H9 (cell line): ENCODE data around the gene NKX3-2. TPM values are rescaled to one million over a fixed set of nuclear protein-coding genes. Genes with fewer than 3 reads are reported as not detected.

Source experiments
- DNase-seq: peaks from one replicate; pipeline ENCODE4 v3.0.0-alpha.2; 2017
- H2AFZ ChIP-seq: one replicate; pipeline ENCODE4 v1.6.1; 2013; ENCODE audit warnings: mild to moderate bottlenecking, low read length, control low read depth, moderate library complexity
- H2AK5ac ChIP-seq: 2 replicates; pipeline ENCODE4 v1.6.1; 2013; ENCODE audit warnings: low read length, control low read depth, mixed read lengths; ENCODE audit not compliant: insufficient read length
- H2BK120ac ChIP-seq: one replicate; pipeline ENCODE4 v1.6.1; 2013; ENCODE audit warnings: low read depth, mild to moderate bottlenecking, low read length, control low read depth, inconsistent platforms; ENCODE audit not compliant: poor library complexity, severe bottlenecking
- H2BK12ac ChIP-seq: 2 replicates; pipeline ENCODE4 v1.6.1; 2013; ENCODE audit warnings: low read length, control low read depth, mixed read lengths, low read depth; ENCODE audit not compliant: insufficient read length
- H2BK15ac ChIP-seq: 2 replicates; pipeline ENCODE4 v1.6.1; 2013; ENCODE audit warnings: low read depth, low read length, control low read depth
- H2BK20ac ChIP-seq: one replicate; pipeline ENCODE4 v1.6.1; 2013; ENCODE audit warnings: low read depth, mild to moderate bottlenecking, low read length, control low read depth, inconsistent platforms; ENCODE audit not compliant: poor library complexity, severe bottlenecking
- H2BK5ac ChIP-seq: 2 replicates; pipeline ENCODE4 v1.6.1; 2013; ENCODE audit warnings: low read length, control low read depth, mixed read lengths; ENCODE audit not compliant: insufficient read length
- H3K14ac ChIP-seq: 2 replicates; pipeline ENCODE4 v1.6.1; 2013; ENCODE audit warnings: low read length, control low read depth; ENCODE audit not compliant: insufficient read depth
- H3K18ac ChIP-seq: 2 replicates; pipeline ENCODE4 v1.6.1; 2013; ENCODE audit warnings: low read depth, mild to moderate bottlenecking, mixed read lengths, low read length, control low read depth; ENCODE audit not compliant: insufficient read length
- H3K23ac ChIP-seq: 2 replicates; pipeline ENCODE4 v1.6.1; 2013; ENCODE audit warnings: low read length, control low read depth, mixed read lengths, low read depth; ENCODE audit not compliant: insufficient read length
- H3K23me2 ChIP-seq: 2 replicates; pipeline ENCODE4 v1.6.1; 2013; ENCODE audit warnings: low read depth, mild to moderate bottlenecking, mixed read lengths, low read length, control low read depth; ENCODE audit not compliant: insufficient read length, poor library complexity, severe bottlenecking
- H3K27ac ChIP-seq: 2 replicates; pipeline ENCODE4 v1.5.1; 2013; ENCODE audit warnings: low read length, control low read depth, mixed read lengths, low read depth; ENCODE audit not compliant: insufficient read length
- H3K27me3 ChIP-seq: 2 replicates; pipeline ENCODE4 v1.6.1; 2013; ENCODE audit warnings: low read length, control low read depth, inconsistent platforms; ENCODE audit not compliant: insufficient read depth
- H3K4ac ChIP-seq: 2 replicates; pipeline ENCODE4 v1.6.1; 2013; ENCODE audit warnings: low read depth, mild to moderate bottlenecking, control low read depth, inconsistent platforms, low read length, moderate library complexity
- H3K4me1 ChIP-seq: 2 replicates; pipeline ENCODE4 v1.6.1; 2013; ENCODE audit warnings: low read length, control low read depth, inconsistent platforms; ENCODE audit not compliant: insufficient read depth
- H3K4me2 ChIP-seq: 2 replicates; pipeline ENCODE4 v1.6.1; 2013; ENCODE audit warnings: low read length, control low read depth, mixed read lengths; ENCODE audit not compliant: insufficient read length, insufficient read depth
- H3K56ac ChIP-seq: 2 replicates; pipeline ENCODE4 v1.6.1; 2013; ENCODE audit warnings: low read depth, mild to moderate bottlenecking, mixed read lengths, low read length, control low read depth; ENCODE audit not compliant: insufficient read length
- H3K79me1 ChIP-seq: 2 replicates; pipeline ENCODE4 v1.6.1; 2013; ENCODE audit warnings: low read depth, mild to moderate bottlenecking, moderate library complexity, low read length, control low read depth, inconsistent platforms; ENCODE audit not compliant: insufficient read depth, poor library complexity, severe bottlenecking
- H3K79me2 ChIP-seq: 2 replicates; pipeline ENCODE4 v1.6.1; 2013; ENCODE audit warnings: low read length, control low read depth, inconsistent platforms; ENCODE audit not compliant: insufficient read depth
- H3K9ac ChIP-seq: 2 replicates; pipeline ENCODE4 v1.6.1; 2013; ENCODE audit warnings: low read length, control low read depth, mixed read lengths; ENCODE audit not compliant: insufficient read length; ENCODE audit errors: extremely low read depth
- H3K9me3 ChIP-seq: one replicate; pipeline ENCODE4 v1.6.1; 2013; ENCODE audit warnings: low read depth, low read length, inconsistent platforms; ENCODE audit not compliant: control insufficient read depth
- H3T11ph ChIP-seq: one replicate; pipeline ENCODE4 v1.6.1; 2013; ENCODE audit warnings: mild to moderate bottlenecking, low read length, control low read depth, inconsistent platforms
- H4K20me1 ChIP-seq: one replicate; pipeline ENCODE4 v1.6.1; 2013; ENCODE audit not compliant: control insufficient read depth, insufficient read length, insufficient read depth
- H4K5ac ChIP-seq: 2 replicates; pipeline ENCODE4 v1.6.1; 2013; ENCODE audit warnings: low read depth, mild to moderate bottlenecking, mixed read lengths, low read length, control low read depth; ENCODE audit not compliant: insufficient read length
- H4K8ac ChIP-seq: replicated peaks from 2 replicates; pipeline ENCODE4 v1.6.1; 2013; ENCODE audit warnings: low read length, control low read depth, mixed read lengths, low read depth; ENCODE audit not compliant: insufficient read length
- H4K91ac ChIP-seq: 2 replicates; pipeline ENCODE4 v1.6.1; 2013; ENCODE audit warnings: low read depth, mild to moderate bottlenecking, moderate library complexity, mixed read lengths, low read length, control low read depth; ENCODE audit not compliant: insufficient read length
- H3K27ac Mint-ChIP-seq, 3 experiments: 2 replicates in 2 of 3; 3 replicates in 1 of 3; pipeline ENCODE4 v1.8.0; 2020 to 2021; ENCODE audit warnings: mixed read lengths in 3 of 3, mild to moderate bottlenecking in 1 of 3, moderate library complexity in 1 of 3
- H3K27me3 Mint-ChIP-seq: 2 replicates; pipeline ENCODE4 v1.8.0; 2021; ENCODE audit warnings: low read depth, mild to moderate bottlenecking, moderate library complexity, mixed read lengths
- H3K36me3 Mint-ChIP-seq, 3 experiments: 2 replicates in 2 of 3; 3 replicates in 1 of 3; pipeline ENCODE4 v1.8.0; 2020 to 2021; ENCODE audit warnings: low read depth in 3 of 3, mixed read lengths in 3 of 3; ENCODE audit not compliant: insufficient read depth in 1 of 3
- H3K4me1 Mint-ChIP-seq, 2 experiments: 2 replicates each; pipeline ENCODE4 v1.8.0; 2020; ENCODE audit warnings: mixed read lengths in 2 of 2
- H3K4me3 Mint-ChIP-seq, 2 experiments: 2 replicates in 1 of 2; 3 replicates in 1 of 2; pipeline ENCODE4 v1.8.0; 2020 to 2021; ENCODE audit warnings: mild to moderate bottlenecking in 2 of 2, mixed read lengths in 2 of 2, moderate library complexity in 1 of 2
- H3K9me3 Mint-ChIP-seq, 2 experiments: 2 replicates in 1 of 2; 3 replicates in 1 of 2; pipeline ENCODE4 v1.8.0; 2020; ENCODE audit warnings: mild to moderate bottlenecking in 2 of 2, mixed read lengths in 2 of 2, moderate library complexity in 1 of 2
- CTCF ChIP-seq: fragments of 200-600 bp; sonication (generic); conservative IDR thresholded peaks from 3 replicates; pipeline ENCODE4 v1.8.0; 2021; ENCODE audit warnings: antibody characterized with exemption, mild to moderate bottlenecking
- WGBS: extraction: QIAGEN DNeasy Blood & Tissue Kit; methylation state at CpG from one replicate; pipeline ENCODE4 v1.1.7; 2013; ENCODE audit warnings: missing lambda C conversion rate, low lambda C conversion rate, mixed read lengths; ENCODE audit not compliant: insufficient read length; ENCODE audit errors: extremely low coverage; 5-methylcytosine and 5-hydroxymethylcytosine counted together
- total RNA-seq: library from RNA; stranded (reverse); gene quantifications from 2 replicates; pipeline ENCODE4 v1.2.1, GENCODE V29; 2021

NKX3-2 gene
- total RNA-seq, 1 experiment from 2014 or later = 1.9 TPM

GRCh38 chr4:13547485-13548041 is 3.3 kb upstream of the NKX3-2 start:
- H3K27me3 Mint-ChIP-seq = peaks cover 92% of the 10 kb centered on the region
- H3K4me1 Mint-ChIP-seq = peaks cover 29 to 34% of the 10 kb centered on the region in 2 experiments
- H3K27ac ChIP-seq = no peak overlapping the region
- WGBS = no CpG with 5 or more reads among the region's 56 CpGs
- H4K8ac ChIP-seq = no peak overlapping the region
- peaks cover 3% of the 10 kb centered on the region for H4K20me1 ChIP-seq
- no peak overlapping the region for H2BK15ac ChIP-seq
- no peak overlapping the region for H2BK12ac ChIP-seq
- H3K9me3 ChIP-seq = no peaks in the 10 kb centered on the region
- H2BK20ac ChIP-seq = no peak overlapping the region
- no peak overlapping the region for H3K56ac ChIP-seq
- no peak overlapping the region for H4K5ac ChIP-seq
- no peak overlapping the region for H3K9ac ChIP-seq
- peaks cover 39% of the 10 kb centered on the region for H3K27me3 ChIP-seq
- H3K4me1 ChIP-seq = no peaks in the 10 kb centered on the region
- TF ChIP-seq CTCF = no peak
- no peak overlapping the region for H2BK5ac ChIP-seq
- H3K4me3 Mint-ChIP-seq = peak overlapping the region; percentile 81 to 86
- H3K18ac ChIP-seq = no peak overlapping the region
- no peak overlapping the region for H3K23ac ChIP-seq
- H3K36me3 Mint-ChIP-seq = no peaks in the 10 kb centered on the region; a peak in 1 of 7 replicates
- no peak overlapping the region for H2BK120ac ChIP-seq
- H3K4me2 ChIP-seq = peak overlapping the region; percentile 72
- H3K9me3 Mint-ChIP-seq = peaks cover 7 to 16% of the 10 kb centered on the region in 2 experiments
- H2AFZ ChIP-seq = no peak overlapping the region
- H3K27ac Mint-ChIP-seq = no peak overlapping the region
- no peak overlapping the region for H3K14ac ChIP-seq
- peaks cover 25% of the 10 kb centered on the region for H3K23me2 ChIP-seq
- no peak for DNase-seq
- no peak overlapping the region for H3T11ph ChIP-seq
- no peak overlapping the region for H4K91ac ChIP-seq
- no peaks in the 10 kb centered on the region for H3K79me1 ChIP-seq
- no peak overlapping the region for H3K4ac ChIP-seq
- no peak overlapping the region for H2AK5ac ChIP-seq
- no peaks in the 10 kb centered on the region for H3K79me2 ChIP-seq
